ENCODE data around the gene ATAD3B.

Gene ATAD3B

GRCh38 chr1:1544544-1544943 lies 73.0 kb downstream of the ATAD3B start:
- DNase-seq (ENCODE audit: low read depth in 2 of 2, low spot score in 1 of 2) = no peak
